Neural cell (in vitro differentiated cells): ENCODE data around the gene ARHGAP6. TPM values are rescaled to one million over a fixed set of nuclear protein-coding genes. Genes with fewer than 3 reads are reported as not detected.

ENCODE experiments used
- H2AFZ ChIP-seq: fragments of 200-600, 300-800 bp; sonication (generic), shearing (Covaris generic); 2 replicates; pipeline ENCODE4 v1.6.0; 2014; ENCODE audit warnings: low read depth, mild to moderate bottlenecking, antibody characterized with exemption, low read length, moderate library complexity
- H3F3A ChIP-seq: fragments of 200-600 bp; shearing (Covaris generic); 2 replicates; pipeline ENCODE4 v1.6.1; 2016; ENCODE audit warnings: mild to moderate bottlenecking, moderate library complexity, mixed read lengths, antibody characterized with exemption, low read length; ENCODE audit not compliant: insufficient read depth, poor library complexity, severe bottlenecking
- H3K27ac ChIP-seq: fragments of 200-600, 300-800 bp; sonication (generic), shearing (Covaris generic); 2 replicates; pipeline ENCODE4 v1.5.1; 2014; ENCODE audit warnings: mild to moderate bottlenecking, low read length, moderate library complexity
- H3K27me3 ChIP-seq: fragments of 300-800, 200-600 bp; sonication (generic), shearing (Covaris generic); 2 replicates; pipeline ENCODE4 v1.6.0; 2014; ENCODE audit warnings: mild to moderate bottlenecking, low read depth, low read length, moderate library complexity; ENCODE audit not compliant: insufficient read depth
- H3K36me3 ChIP-seq: fragments of 300-800, 200-600 bp; sonication (generic), shearing (Covaris generic); 2 replicates; pipeline ENCODE4 v1.5.1; 2014; ENCODE audit warnings: mild to moderate bottlenecking, antibody characterized with exemption, low read length, moderate library complexity; ENCODE audit not compliant: insufficient read depth
- H3K4me2 ChIP-seq: fragments of 300-800, 200-600 bp; sonication (generic), shearing (Covaris generic); 2 replicates; pipeline ENCODE4 v1.6.0; 2014; ENCODE audit warnings: mild to moderate bottlenecking, low read length
- H3K4me3 ChIP-seq: fragments of 300-800, 200-600 bp; sonication (generic), shearing (Covaris generic); 2 replicates; pipeline ENCODE4 v1.5.1; 2014; ENCODE audit warnings: mild to moderate bottlenecking, low read length, moderate library complexity
- H3K79me2 ChIP-seq: fragments of 200-600 bp; shearing (Covaris generic); replicated peaks from 2 replicates; pipeline ENCODE4 v1.6.0; 2014; ENCODE audit warnings: mild to moderate bottlenecking, low read length, moderate library complexity; ENCODE audit not compliant: insufficient read depth
- H3K9ac ChIP-seq: fragments of 300-800, 200-600 bp; sonication (generic), shearing (Covaris generic); 2 replicates; pipeline ENCODE4 v1.6.1; 2016; ENCODE audit warnings: mild to moderate bottlenecking, low read length, mixed read lengths
- H3K9me2 ChIP-seq: fragments of 200-600 bp; shearing (Covaris generic); 2 replicates; pipeline ENCODE4 v1.6.1; 2016; ENCODE audit warnings: mild to moderate bottlenecking, low read length, mixed read lengths; ENCODE audit not compliant: insufficient read depth
- H3K9me3 ChIP-seq: fragments of 200-600, 300-800 bp; sonication (generic), shearing (Covaris generic); 2 replicates; pipeline ENCODE4 v1.6.1; 2016; ENCODE audit warnings: mild to moderate bottlenecking, mixed run types, low read length, moderate library complexity, mixed read lengths
- H4K20me1 ChIP-seq: fragments of 200-600 bp; shearing (Covaris generic); 2 replicates; pipeline ENCODE4 v1.6.1; 2016; ENCODE audit warnings: mild to moderate bottlenecking, mixed run types; ENCODE audit not compliant: insufficient read depth
- EP300 ChIP-seq: fragments of 450-650 bp; conservative IDR thresholded peaks from 2 replicates; pipeline ENCODE4 v1.6.1; 2014; ENCODE audit warnings: antibody characterized with exemption, mild to moderate bottlenecking, moderate library complexity; ENCODE audit not compliant: poor library complexity, severe bottlenecking
- EZH2 ChIP-seq: fragments of 200-600, 300-800 bp; shearing (Covaris generic), sonication (generic); IDR thresholded peaks from 2 replicates; pipeline ENCODE4 v1.6.1; 2014; ENCODE audit warnings: antibody characterized with exemption, low read length, borderline replicate concordance, mild to moderate bottlenecking; ENCODE audit not compliant: insufficient read depth, poor library complexity, severe bottlenecking
- MXI1 ChIP-seq: fragments of 450-650 bp; conservative IDR thresholded peaks from 2 replicates; pipeline ENCODE4 v1.6.1; 2014; ENCODE audit warnings: antibody characterized with exemption, mild to moderate bottlenecking; ENCODE audit not compliant: poor library complexity, severe bottlenecking
- POLR2AphosphoS5 ChIP-seq: IDR thresholded peaks from 2 replicates; pipeline ENCODE4 v1.6.1; 2012
- RAD21 ChIP-seq: fragments of 450-650 bp; conservative IDR thresholded peaks from 2 replicates; pipeline ENCODE4 v1.6.1; 2014; ENCODE audit warnings: antibody characterized with exemption, mild to moderate bottlenecking, moderate library complexity
- SMC3 ChIP-seq: fragments of 450-650 bp; conservative IDR thresholded peaks from 2 replicates; pipeline ENCODE4 v1.6.1; 2014; ENCODE audit warnings: antibody characterized with exemption, mild to moderate bottlenecking, moderate library complexity; ENCODE audit not compliant: poor library complexity
- TAF1 ChIP-seq: IDR thresholded peaks from 2 replicates; pipeline ENCODE4 v1.6.1; 2012; ENCODE audit warnings: low read depth
- polyA plus RNA-seq: library from polyadenylated mRNA; depleted of rRNA; stranded (reverse); fragments of >200 nt; gene quantifications from 2 replicates; pipeline ENCODE4 v1.2.3, GENCODE V29; 2014
- TF ChIP-seq, protein P1 (sequence below): fragments of 450-650 bp; IDR thresholded peaks from 2 replicates; pipeline ENCODE4 v1.5.1; 2014; ENCODE audit warnings: antibody characterized with exemption, mild to moderate bottlenecking, moderate library complexity; ENCODE audit not compliant: poor library complexity, severe bottlenecking
- TF ChIP-seq, protein P2 (sequence below): IDR thresholded peaks from 2 replicates; pipeline ENCODE4 v1.6.1; 2012; ENCODE audit warnings: borderline replicate concordance

Gene ARHGAP6
- polyA plus RNA-seq, 1 donor from 2014 or later = 0.40 TPM

DNA sequence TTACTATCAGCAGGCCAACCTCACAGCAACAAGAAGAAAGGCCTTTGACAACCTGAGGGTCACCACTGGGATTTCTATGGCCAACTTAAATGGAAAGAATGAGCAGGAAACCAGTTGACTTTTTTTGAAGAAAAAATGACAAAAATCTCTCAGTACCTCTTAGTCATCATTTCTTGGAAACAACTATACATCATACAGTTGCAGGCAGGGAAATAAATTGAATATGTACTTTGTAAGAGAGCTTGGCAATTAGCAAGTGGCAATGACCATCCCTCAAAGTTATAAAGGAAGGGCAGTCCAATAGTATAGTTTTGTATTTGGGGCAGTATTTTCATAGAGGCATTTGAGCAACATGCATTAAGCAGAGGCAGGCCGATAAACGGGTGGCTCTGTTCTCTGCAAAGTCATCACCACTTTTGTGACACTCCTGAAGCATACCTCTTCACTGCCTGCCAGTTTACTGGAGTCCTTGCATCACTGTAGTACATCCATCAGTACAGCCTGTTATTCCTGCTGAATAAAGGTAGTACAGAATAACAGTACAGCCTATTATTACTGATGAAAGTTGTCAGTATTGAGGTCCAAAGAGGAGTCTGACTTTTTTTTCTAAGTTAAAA is 455.8 kb downstream of the ARHGAP6 start:
- Histone ChIP-seq H3K4me2 (no peak overlapping the region), H3K79me2 (no peaks in the 10 kb centered on the region), H4K20me1 (no peaks in the 10 kb centered on the region), H3K27me3 (no peaks in the 10 kb centered on the region), H3K27ac (no peak overlapping the region), H2AFZ (no peak overlapping the region), H3K36me3 (no peaks in the 10 kb centered on the region), H3K9ac (no peak overlapping the region), H3K4me3 (no peak overlapping the region), H3K9me3 (no peaks in the 10 kb centered on the region), H3K9me2 (no peaks in the 10 kb centered on the region), H3F3A (no peaks in the 10 kb centered on the region)
- no peak for TF ChIP-seq MXI1
- TF ChIP-seq POLR2AphosphoS5 = no peak
- TF ChIP-seq, protein P1, sequence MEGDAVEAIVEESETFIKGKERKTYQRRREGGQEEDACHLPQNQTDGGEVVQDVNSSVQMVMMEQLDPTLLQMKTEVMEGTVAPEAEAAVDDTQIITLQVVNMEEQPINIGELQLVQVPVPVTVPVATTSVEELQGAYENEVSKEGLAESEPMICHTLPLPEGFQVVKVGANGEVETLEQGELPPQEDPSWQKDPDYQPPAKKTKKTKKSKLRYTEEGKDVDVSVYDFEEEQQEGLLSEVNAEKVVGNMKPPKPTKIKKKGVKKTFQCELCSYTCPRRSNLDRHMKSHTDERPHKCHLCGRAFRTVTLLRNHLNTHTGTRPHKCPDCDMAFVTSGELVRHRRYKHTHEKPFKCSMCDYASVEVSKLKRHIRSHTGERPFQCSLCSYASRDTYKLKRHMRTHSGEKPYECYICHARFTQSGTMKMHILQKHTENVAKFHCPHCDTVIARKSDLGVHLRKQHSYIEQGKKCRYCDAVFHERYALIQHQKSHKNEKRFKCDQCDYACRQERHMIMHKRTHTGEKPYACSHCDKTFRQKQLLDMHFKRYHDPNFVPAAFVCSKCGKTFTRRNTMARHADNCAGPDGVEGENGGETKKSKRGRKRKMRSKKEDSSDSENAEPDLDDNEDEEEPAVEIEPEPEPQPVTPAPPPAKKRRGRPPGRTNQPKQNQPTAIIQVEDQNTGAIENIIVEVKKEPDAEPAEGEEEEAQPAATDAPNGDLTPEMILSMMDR = no peak
- no peak for TF ChIP-seq RAD21
- TF ChIP-seq EZH2 = no peak
- TF ChIP-seq SMC3 = no peak
- no peak for TF ChIP-seq EP300
- no peak for TF ChIP-seq TAF1
- TF ChIP-seq, protein P2, sequence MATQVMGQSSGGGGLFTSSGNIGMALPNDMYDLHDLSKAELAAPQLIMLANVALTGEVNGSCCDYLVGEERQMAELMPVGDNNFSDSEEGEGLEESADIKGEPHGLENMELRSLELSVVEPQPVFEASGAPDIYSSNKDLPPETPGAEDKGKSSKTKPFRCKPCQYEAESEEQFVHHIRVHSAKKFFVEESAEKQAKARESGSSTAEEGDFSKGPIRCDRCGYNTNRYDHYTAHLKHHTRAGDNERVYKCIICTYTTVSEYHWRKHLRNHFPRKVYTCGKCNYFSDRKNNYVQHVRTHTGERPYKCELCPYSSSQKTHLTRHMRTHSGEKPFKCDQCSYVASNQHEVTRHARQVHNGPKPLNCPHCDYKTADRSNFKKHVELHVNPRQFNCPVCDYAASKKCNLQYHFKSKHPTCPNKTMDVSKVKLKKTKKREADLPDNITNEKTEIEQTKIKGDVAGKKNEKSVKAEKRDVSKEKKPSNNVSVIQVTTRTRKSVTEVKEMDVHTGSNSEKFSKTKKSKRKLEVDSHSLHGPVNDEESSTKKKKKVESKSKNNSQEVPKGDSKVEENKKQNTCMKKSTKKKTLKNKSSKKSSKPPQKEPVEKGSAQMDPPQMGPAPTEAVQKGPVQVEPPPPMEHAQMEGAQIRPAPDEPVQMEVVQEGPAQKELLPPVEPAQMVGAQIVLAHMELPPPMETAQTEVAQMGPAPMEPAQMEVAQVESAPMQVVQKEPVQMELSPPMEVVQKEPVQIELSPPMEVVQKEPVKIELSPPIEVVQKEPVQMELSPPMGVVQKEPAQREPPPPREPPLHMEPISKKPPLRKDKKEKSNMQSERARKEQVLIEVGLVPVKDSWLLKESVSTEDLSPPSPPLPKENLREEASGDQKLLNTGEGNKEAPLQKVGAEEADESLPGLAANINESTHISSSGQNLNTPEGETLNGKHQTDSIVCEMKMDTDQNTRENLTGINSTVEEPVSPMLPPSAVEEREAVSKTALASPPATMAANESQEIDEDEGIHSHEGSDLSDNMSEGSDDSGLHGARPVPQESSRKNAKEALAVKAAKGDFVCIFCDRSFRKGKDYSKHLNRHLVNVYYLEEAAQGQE = no peak

DNA sequence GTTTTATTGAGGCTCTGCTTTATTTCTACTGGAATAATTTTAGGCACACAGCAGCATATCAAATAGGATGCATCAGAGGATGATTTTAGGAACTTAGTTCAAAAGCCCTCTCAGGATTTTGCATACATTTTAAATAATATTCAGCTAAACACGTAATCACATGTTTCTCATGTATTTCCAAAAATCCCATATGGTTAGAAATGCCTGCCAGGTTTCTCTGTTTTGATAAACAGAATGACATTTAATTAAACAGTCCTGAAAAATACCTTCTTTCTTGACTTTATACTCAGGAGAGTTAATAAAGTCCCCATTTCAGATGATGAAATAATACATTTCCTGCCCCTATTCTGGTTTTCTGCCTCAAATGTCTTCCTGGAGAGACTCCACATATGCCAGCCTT is 459.0 kb downstream of the ARHGAP6 start:
- Histone ChIP-seq H3K4me2 (no peak overlapping the region), H3K9me2 (no peaks in the 10 kb centered on the region), H3K9me3 (no peaks in the 10 kb centered on the region), H2AFZ (no peak overlapping the region), H3K27ac (no peak overlapping the region), H3K9ac (no peak overlapping the region), H3F3A (no peaks in the 10 kb centered on the region), H3K79me2 (no peaks in the 10 kb centered on the region), H3K27me3 (no peaks in the 10 kb centered on the region), H4K20me1 (no peaks in the 10 kb centered on the region), H3K4me3 (no peak overlapping the region), H3K36me3 (no peaks in the 10 kb centered on the region)
- TF ChIP-seq RAD21 (no peak), TAF1 (no peak), SMC3 (no peak), EZH2 (no peak), MXI1 (no peak), POLR2AphosphoS5 (no peak)
- TF ChIP-seq, protein P1 = no peak
